OCI-LY3 (cell line): ENCODE data around the gene PLEKHA4.

Experiments used
- H2AFZ ChIP-seq: fragments of 200-600, 300-600 bp; shearing (Covaris generic); 2 replicates; pipeline ENCODE4 v1.6.0; 2014; ENCODE audit warnings: antibody characterized with exemption, low read depth, low read length
- H3K27ac ChIP-seq: fragments of 200-600, 300-600 bp; sonication (generic); 2 replicates; pipeline ENCODE4 v1.5.1; 2014; ENCODE audit warnings: mild to moderate bottlenecking, low read length, moderate library complexity, mixed read lengths
- H3K27me3 ChIP-seq: fragments of 200-600, 300-600 bp; sonication (generic); 2 replicates; pipeline ENCODE4 v1.6.1; 2014; ENCODE audit warnings: low read depth, low read length, mixed read lengths
- H3K36me3 ChIP-seq: fragments of 200-600, 300-600 bp; sonication (generic); replicated peaks from 2 replicates; pipeline ENCODE3; 2014; ENCODE audit warnings: low read depth, low read length, mixed read lengths
- H3K4me1 ChIP-seq: fragments of 300-600, 200-600 bp; sonication (generic); 2 replicates; pipeline ENCODE4 v1.6.1; 2014; ENCODE audit warnings: low read length, mixed read lengths
- H3K4me2 ChIP-seq: fragments of 200-600, 300-600 bp; sonication (generic); 2 replicates; pipeline ENCODE4 v1.6.1; 2014; ENCODE audit warnings: low read length, mixed read lengths
- H3K4me3 ChIP-seq: fragments of 300-600, 200-600 bp; sonication (generic); 2 replicates; pipeline ENCODE4 v1.5.1; 2014; ENCODE audit warnings: antibody characterized with exemption, mild to moderate bottlenecking, low read length, moderate library complexity
- H3K79me2 ChIP-seq: fragments of 300-600, 200-600 bp; shearing (Covaris generic); 2 replicates; pipeline ENCODE4 v1.6.1; 2014; ENCODE audit warnings: mild to moderate bottlenecking, low read length, mixed read lengths
- H3K9ac ChIP-seq: fragments of 300-600, 200-600 bp; shearing (Covaris generic); 2 replicates; pipeline ENCODE4 v1.6.0; 2014; ENCODE audit warnings: mild to moderate bottlenecking, low read length, moderate library complexity
- H3K9me3 ChIP-seq: fragments of 200-600, 300-600 bp; shearing (Covaris generic); 2 replicates; pipeline ENCODE4 v1.6.1; 2014; ENCODE audit warnings: low read length, mixed read lengths; ENCODE audit not compliant: insufficient read depth
- H4K20me1 ChIP-seq: fragments of 200-600, 300-600 bp; sonication (generic); 2 replicates; pipeline ENCODE4 v1.6.1; 2016; ENCODE audit warnings: low read length, mixed read lengths; ENCODE audit not compliant: insufficient read depth
- EZH2phosphoT487 ChIP-seq: fragments of 200-600 bp; shearing (Covaris generic); IDR thresholded peaks from 2 replicates; pipeline ENCODE4 v1.6.1; 2018; ENCODE audit warnings: antibody characterized with exemption, mixed run types, low read depth
- TF ChIP-seq, protein P1 (sequence below): fragments of 200-600, 300-600 bp; sonication (generic); IDR thresholded peaks from 2 replicates; pipeline ENCODE4 v1.5.1; 2014; ENCODE audit warnings: antibody characterized with exemption, low read length, low read depth

The PLEKHA4 gene

DNA sequence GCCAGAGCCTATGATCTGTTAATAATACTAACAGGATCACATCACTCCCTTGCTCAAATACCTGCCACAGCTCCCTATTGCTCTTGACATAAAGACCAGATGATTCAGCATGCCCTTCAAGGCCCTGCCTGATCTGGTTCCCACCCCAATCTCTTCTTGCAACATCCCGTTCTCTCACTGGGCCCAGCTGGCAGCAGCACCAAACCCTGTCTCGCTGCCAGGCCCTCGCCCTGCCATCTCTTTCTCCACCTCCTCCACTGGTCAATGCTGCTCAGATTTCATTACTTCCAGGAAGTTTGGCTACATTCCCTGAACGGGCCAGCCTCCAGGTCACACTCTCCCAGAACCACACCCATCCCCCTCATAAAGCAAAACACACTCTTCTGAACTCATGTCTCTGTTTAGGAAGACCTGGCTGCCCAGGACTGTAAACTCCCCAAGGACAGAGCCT, 49.0 kb downstream of the PLEKHA4 start:
- no peaks in the 10 kb centered on the region for H4K20me1 ChIP-seq
- no peak overlapping the region for H3K27ac ChIP-seq
- H3K9ac ChIP-seq: no peak overlapping the region
- no peak overlapping the region for H3K4me3 ChIP-seq
- H3K36me3 ChIP-seq: peaks cover 6% of the 10 kb centered on the region
- TF ChIP-seq, protein P1, sequence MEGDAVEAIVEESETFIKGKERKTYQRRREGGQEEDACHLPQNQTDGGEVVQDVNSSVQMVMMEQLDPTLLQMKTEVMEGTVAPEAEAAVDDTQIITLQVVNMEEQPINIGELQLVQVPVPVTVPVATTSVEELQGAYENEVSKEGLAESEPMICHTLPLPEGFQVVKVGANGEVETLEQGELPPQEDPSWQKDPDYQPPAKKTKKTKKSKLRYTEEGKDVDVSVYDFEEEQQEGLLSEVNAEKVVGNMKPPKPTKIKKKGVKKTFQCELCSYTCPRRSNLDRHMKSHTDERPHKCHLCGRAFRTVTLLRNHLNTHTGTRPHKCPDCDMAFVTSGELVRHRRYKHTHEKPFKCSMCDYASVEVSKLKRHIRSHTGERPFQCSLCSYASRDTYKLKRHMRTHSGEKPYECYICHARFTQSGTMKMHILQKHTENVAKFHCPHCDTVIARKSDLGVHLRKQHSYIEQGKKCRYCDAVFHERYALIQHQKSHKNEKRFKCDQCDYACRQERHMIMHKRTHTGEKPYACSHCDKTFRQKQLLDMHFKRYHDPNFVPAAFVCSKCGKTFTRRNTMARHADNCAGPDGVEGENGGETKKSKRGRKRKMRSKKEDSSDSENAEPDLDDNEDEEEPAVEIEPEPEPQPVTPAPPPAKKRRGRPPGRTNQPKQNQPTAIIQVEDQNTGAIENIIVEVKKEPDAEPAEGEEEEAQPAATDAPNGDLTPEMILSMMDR: no peak
- no peak for TF ChIP-seq EZH2phosphoT487
- no peaks in the 10 kb centered on the region for H3K9me3 ChIP-seq
- no peaks in the 10 kb centered on the region for H3K4me1 ChIP-seq
- no peak overlapping the region for H2AFZ ChIP-seq
- no peaks in the 10 kb centered on the region for H3K27me3 ChIP-seq
- H3K4me2 ChIP-seq: no peak overlapping the region
- H3K79me2 ChIP-seq: no peaks in the 10 kb centered on the region

DNA sequence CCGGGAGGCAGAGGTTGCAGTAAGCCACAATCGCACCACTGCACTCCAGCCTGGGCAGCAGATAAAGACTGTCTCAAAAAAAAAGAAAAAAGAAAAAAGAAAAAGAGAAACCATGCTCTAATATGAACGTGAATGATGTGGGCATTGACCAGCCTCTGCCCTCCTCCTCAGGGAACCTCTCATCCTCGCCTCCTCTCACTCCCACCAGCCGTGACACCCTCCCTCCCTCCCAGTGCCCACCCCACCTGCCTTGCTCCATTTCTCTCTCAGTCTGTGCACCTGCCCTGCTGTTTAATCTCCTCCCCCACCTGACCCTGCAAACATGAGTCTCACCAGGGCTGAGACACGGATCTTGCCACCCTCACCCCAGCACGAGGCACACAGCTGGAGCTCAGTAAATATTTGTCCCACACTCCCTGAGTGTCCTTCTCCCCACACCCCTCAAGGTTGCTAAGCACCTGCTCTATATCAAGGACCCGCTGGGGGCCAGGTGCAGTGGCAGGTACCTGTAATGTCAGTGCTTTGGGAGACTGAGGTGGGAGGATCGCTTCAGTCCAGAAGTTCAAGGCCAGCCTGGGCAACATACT, 50.1 kb downstream of the PLEKHA4 start:
- Histone ChIP-seq H3K9me3 (no peaks in the 10 kb centered on the region), H3K79me2 (no peaks in the 10 kb centered on the region), H3K27me3 (no peaks in the 10 kb centered on the region), H2AFZ (no peak overlapping the region), H3K4me2 (no peak overlapping the region), H4K20me1 (no peaks in the 10 kb centered on the region), H3K27ac (no peak overlapping the region), H3K4me3 (no peak overlapping the region), H3K36me3 (peaks cover 6% of the 10 kb centered on the region), H3K4me1 (no peaks in the 10 kb centered on the region), H3K9ac (no peak overlapping the region)
- TF ChIP-seq, protein P1: no peak
- no peak for TF ChIP-seq EZH2phosphoT487

DNA sequence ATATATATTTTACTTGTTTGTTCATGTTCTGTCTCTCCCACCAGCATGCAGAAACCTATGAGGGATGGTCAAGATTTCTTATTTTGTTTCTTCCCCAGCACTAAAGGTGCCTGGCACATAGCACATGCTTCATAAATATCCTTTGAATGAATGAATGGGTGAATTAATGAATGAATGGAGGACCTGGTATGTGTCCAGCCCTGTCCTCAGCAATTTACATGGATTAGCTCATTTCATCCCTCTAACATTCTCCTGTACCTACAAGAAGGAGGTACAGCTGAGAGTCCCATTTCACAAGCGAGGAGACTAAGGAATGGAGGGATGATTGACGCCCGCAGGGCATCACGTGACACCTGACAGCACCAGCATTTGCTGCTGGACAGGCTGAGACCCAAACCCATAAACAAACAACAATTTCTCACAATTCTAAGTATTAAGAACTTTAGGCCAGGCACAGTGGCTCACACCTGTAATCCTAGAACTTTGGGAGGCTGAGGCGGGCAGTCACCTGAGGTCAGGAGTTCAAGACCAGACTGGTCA, 50.8 kb downstream of the PLEKHA4 start:
- Histone ChIP-seq H3K36me3 (peaks cover 4% of the 10 kb centered on the region), H2AFZ (no peak overlapping the region), H3K27ac (no peak overlapping the region), H3K4me2 (no peak overlapping the region), H3K9ac (no peak overlapping the region), H3K4me3 (no peak overlapping the region), H3K9me3 (no peaks in the 10 kb centered on the region), H3K27me3 (no peaks in the 10 kb centered on the region), H4K20me1 (no peaks in the 10 kb centered on the region), H3K79me2 (no peaks in the 10 kb centered on the region), H3K4me1 (no peaks in the 10 kb centered on the region)
- TF ChIP-seq EZH2phosphoT487: no peak
- TF ChIP-seq, protein P1: no peak

DNA sequence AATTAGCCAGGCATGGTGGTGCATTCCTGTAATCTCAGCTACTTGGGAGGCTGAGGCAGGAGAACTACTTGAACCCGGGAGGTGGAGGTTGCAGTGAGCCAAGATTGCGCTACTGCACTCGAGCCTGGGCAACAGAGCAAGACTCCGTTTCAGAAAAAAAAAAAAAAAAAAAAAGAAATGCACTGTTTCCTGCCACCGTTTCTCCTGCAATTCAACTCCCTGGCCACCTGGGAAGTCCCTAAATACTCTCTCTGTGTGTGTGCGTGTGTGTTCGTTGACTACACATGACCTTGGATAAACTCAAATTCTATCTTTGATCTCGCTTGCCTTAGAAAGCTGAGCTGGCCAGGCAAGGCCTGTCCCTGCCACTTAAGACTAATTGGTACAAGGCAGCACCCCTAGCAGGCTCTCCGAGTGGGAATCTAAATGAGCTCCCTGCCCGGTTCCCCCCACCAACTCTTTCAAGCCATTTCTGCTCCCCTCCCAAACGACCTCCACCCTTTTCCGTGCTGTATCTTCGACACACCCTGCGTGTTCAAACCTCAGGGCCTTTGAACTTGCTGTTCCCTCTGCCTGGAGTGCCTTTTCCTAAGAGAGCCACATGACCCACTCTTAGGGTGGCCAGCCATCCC, 52.4 kb downstream of the PLEKHA4 start:
- H3K27ac ChIP-seq: no peak overlapping the region
- no peaks in the 10 kb centered on the region for H3K27me3 ChIP-seq
- no peak for TF ChIP-seq EZH2phosphoT487
- TF ChIP-seq, protein P1: no peak
- H3K4me2 ChIP-seq: no peak overlapping the region
- no peaks in the 10 kb centered on the region for H3K9me3 ChIP-seq
- no peaks in the 10 kb centered on the region for H4K20me1 ChIP-seq
- H3K36me3 ChIP-seq: no peaks in the 10 kb centered on the region
- H3K79me2 ChIP-seq: no peaks in the 10 kb centered on the region
- peaks cover 7% of the 10 kb centered on the region for H3K4me1 ChIP-seq
- H3K9ac ChIP-seq: no peak overlapping the region
- H3K4me3 ChIP-seq: no peak overlapping the region
- no peak overlapping the region for H2AFZ ChIP-seq
